ENCODE measurements around the gene CMTM2. TPM values are rescaled to one million over a fixed set of nuclear protein-coding genes. Genes with fewer than 3 reads are reported as not detected.
"Not testable (repeated sequence)": the region's sequence is repeated elsewhere in the genome, so short reads cannot be mapped to it uniquely, and the experiment has no call there.

The CMTM2 gene
- polyA plus RNA-seq, 12 donors = 0.21 to 0.66 (median 0.46) TPM; not detected in 2

GRCh38 chr16:66630561-66631260 lies 51.4 kb downstream of the CMTM2 start:
- not testable (repeated sequence) for DNase-seq

GRCh38 chr16:66631558-66631957 lies 52.3 kb downstream of the CMTM2 start:
- not testable (repeated sequence) for DNase-seq

GRCh38 chr16:66634527-66635196 lies 55.4 kb downstream of the CMTM2 start:
- no peak for DNase-seq

- no peak for DNase-seq
Measured at GRCh38 chr16:66635406-66635805, 56.1 kb downstream of the CMTM2 start.

GRCh38 chr16:66636199-66636598 lies 56.9 kb downstream of the CMTM2 start:
- DNase-seq = no peak

- DNase-seq = no peak
Measured at GRCh38 chr16:66637806-66638205, 58.5 kb downstream of the CMTM2 start.

Other genes with a start within 250 kb of the CMTM2 start
- 10 to 100 TPM in 11 of 12 donors, not detected in 1; 77.8 to 91.5 (median 84.1) TPM for gene CDH5, start 212.8 kb upstream of the CMTM2 start, polyA plus RNA-seq (ENCODE audit: insufficient read length in 12 of 12)
- 1 to 10 TPM in 7 of 12 donors, under 1 TPM in 3, not detected in 2; 0.56 to 3.7 (median 1.1) TPM for gene BEAN1, start 152.2 kb upstream of the CMTM2 start, polyA plus RNA-seq (ENCODE audit: insufficient read length in 12 of 12)
- 10 to 100 TPM in 11 of 12 donors, not detected in 1; 11.1 to 19.2 (median 15.3) TPM for gene TK2, start 29.3 kb upstream of the CMTM2 start, polyA plus RNA-seq (ENCODE audit: insufficient read length in 12 of 12)
- gene CKLF, start 26.9 kb upstream of the CMTM2 start, polyA plus RNA-seq (ENCODE audit: insufficient read length in 12 of 12) = 10 to 100 TPM in 11 of 12 donors, not detected in 1; 19.7 to 56.7 (median 25.9) TPM
- gene CMTM1, start 13.0 kb upstream of the CMTM2 start, polyA plus RNA-seq (ENCODE audit: insufficient read length in 12 of 12) = 10 to 100 TPM in 2 of 12 donors, 1 to 10 TPM in 9, not detected in 1; 4.2 to 21.7 (median 5.1) TPM
- gene CMTM3, start 25.2 kb downstream of the CMTM2 start, polyA plus RNA-seq (ENCODE audit: insufficient read length in 12 of 12) = 100 to 1,000 TPM in 1 of 12 donors, 10 to 100 TPM in 10, not detected in 1; 46.8 to 105 (median 55.4) TPM
- gene CMTM4, start 117.3 kb downstream of the CMTM2 start, polyA plus RNA-seq (ENCODE audit: insufficient read length in 12 of 12) = 10 to 100 TPM in 8 of 12 donors, 1 to 10 TPM in 3, not detected in 1; 8.4 to 18.7 (median 11.0) TPM
- gene DYNC1LI2, start 172.1 kb downstream of the CMTM2 start, polyA plus RNA-seq (ENCODE audit: insufficient read length in 12 of 12) = 100 to 1,000 TPM in 5 of 12 donors, 10 to 100 TPM in 6, not detected in 1; 71.3 to 129 (median 97.6) TPM
- not detected for gene TERB1, start 222.1 kb downstream of the CMTM2 start, polyA plus RNA-seq (ENCODE audit: insufficient read length in 12 of 12)